Panc1 (cell line): ENCODE measurements around the gene DCAF4L1. TPM values are rescaled to one million over a fixed set of nuclear protein-coding genes. Genes with fewer than 3 reads are reported as not detected.

Experiments
- ATAC-seq: fragments of 200-7000 bp; cut with Tn5 transposase; 2 replicates; pipeline ENCODE4 v1.9.1; 2020; ENCODE audit warnings: mild to moderate bottlenecking, moderate library complexity
- BruUV-seq: library from RNA; stranded (reverse); fragments of 400-500 nt; replicated peaks from 2 replicates; lab custom pipeline; 2021; lab: Mats Ljungman, UMichigan
- CTCF ChIA-PET: fragments of 300-600 bp; sonication (Branson Sonifier 250); formaldehyde crosslinking; loops from one replicate; lab custom pipeline; 2022; ENCODE audit warnings: antibody characterized with exemption; lab: Charles Lee
- POLR2A ChIA-PET: fragments of 300-600 bp; sonication (Branson Sonifier 250); formaldehyde crosslinking; loops from one replicate; lab custom pipeline; 2022; ENCODE audit warnings: antibody characterized with exemption; lab: Charles Lee
- DNase-seq: peaks from one replicate; pipeline ENCODE4 v3.0.0-alpha.2; 2010; ENCODE audit warnings: low read depth, low spot score
- H3K27ac ChIP-seq: 2 replicates; pipeline ENCODE4 v1.5.1; 2011; ENCODE audit warnings: mild to moderate bottlenecking, low read length, inconsistent platforms
- H3K27me3 ChIP-seq: fragments of 200-500 bp; sonication (Bioruptor generic); 2 replicates; pipeline ENCODE4 v1.6.0; 2014; ENCODE audit warnings: low read length, inconsistent platforms; ENCODE audit not compliant: control insufficient read depth, insufficient read depth
- H3K36me3 ChIP-seq: fragments of 200-500 bp; sonication (Bioruptor generic); 2 replicates; pipeline ENCODE4 v1.5.1; 2014; ENCODE audit warnings: inconsistent platforms, mild to moderate bottlenecking, low read length, moderate library complexity; ENCODE audit not compliant: control insufficient read depth, insufficient read depth
- H3K4me1 ChIP-seq: 2 replicates; pipeline ENCODE4 v1.5.1; 2011; ENCODE audit warnings: inconsistent platforms, mild to moderate bottlenecking, low read length, moderate library complexity; ENCODE audit not compliant: control insufficient read depth, insufficient read depth
- H3K4me3 ChIP-seq, 2 experiments: 2 replicates each; pipeline ENCODE4 v1.5.1; 2011 to 2012; ENCODE audit warnings: low read depth in 2 of 2, low read length in 2 of 2, mild to moderate bottlenecking in 2 of 2, inconsistent platforms in 1 of 2, moderate library complexity in 1 of 2
- H3K9me3 ChIP-seq: fragments of 200-500 bp; sonication (Bioruptor generic); 2 replicates; pipeline ENCODE4 v1.5.1; 2014; ENCODE audit warnings: low read depth, mild to moderate bottlenecking, inconsistent platforms, low read length, moderate library complexity; ENCODE audit not compliant: control insufficient read depth, insufficient read depth
- CTCF ChIP-seq: fragments of 450-650 bp; IDR thresholded peaks from 2 replicates; pipeline ENCODE4 v1.5.1; 2017; ENCODE audit warnings: mild to moderate bottlenecking
- POLR2AphosphoS5 ChIP-seq: IDR thresholded peaks from 2 replicates; pipeline ENCODE4 v1.6.1; 2012; ENCODE audit warnings: mild to moderate bottlenecking, low read depth, low read length, moderate library complexity
- REST ChIP-seq, 2 experiments: IDR thresholded peaks; 2 replicates each; pipeline ENCODE4 v1.6.1; 2011 to 2012; ENCODE audit warnings: low read depth in 2 of 2, control low read depth in 1 of 2, low read length in 1 of 2, mild to moderate bottlenecking in 1 of 2, moderate library complexity in 1 of 2; ENCODE audit not compliant: insufficient read depth in 1 of 2
- SIN3A ChIP-seq: IDR thresholded peaks from 2 replicates; pipeline ENCODE4 v1.6.1; 2012; ENCODE audit warnings: low read depth, mild to moderate bottlenecking, low read length, moderate library complexity, borderline replicate concordance; ENCODE audit not compliant: insufficient read depth
- TCF7L2 ChIP-seq: IDR thresholded peaks from 2 replicates; pipeline ENCODE4 v1.6.1; 2011; ENCODE audit warnings: mild to moderate bottlenecking, low read depth, low read length, inconsistent platforms
- in situ Hi-C: cut with HindIII; loops from 2 replicates; pipeline ENCODE4 v1.10.0; 2016; ENCODE audit warnings: low sequenced_read_pairs, low pct_unique_long_range_greater_than_20kb
- intact Hi-C: fragments of 100-400 bp; cut with micrococcal nuclease; formaldehyde crosslinking; loops from one replicate; pipeline ENCODE4 v1.10.0; 2022; ENCODE audit not compliant: unreplicated experiment
- total RNA-seq: library from RNA; stranded (reverse); gene quantifications from one replicate; pipeline ENCODE4 v1.2.1, GENCODE V29; 2021; ENCODE audit not compliant: unreplicated experiment

Gene DCAF4L1
- total RNA-seq, 1 experiment from 2014 or later: 0.13 TPM

GRCh38 chr4:41964401-41964800 lies 17.2 kb upstream of the DCAF4L1 start:
- H3K4me1 ChIP-seq: no peaks in the 10 kb centered on the region
- TF ChIP-seq SIN3A (no peak), POLR2AphosphoS5 (no peak), REST (IDR thresholded peaks at IDR 0.05; ENCODE audit: insufficient read depth in 1 of 2, low read depth in 2 of 2, low read length in 1 of 2) (no peak), CTCF (no peak), TCF7L2 (no peak)
- DNase-seq: no peak
- no peak overlapping the region for H3K27ac ChIP-seq
- intact Hi-C loops: no loop called here
- no peak overlapping the region for H3K4me3 ChIP-seq
- ChIA-PET CTCF (no interaction called here), POLR2A (no interaction called here)
- no peak for ATAC-seq
- in situ Hi-C loops: no loop called here
- H3K27me3 ChIP-seq: no peaks in the 10 kb centered on the region
- no peaks in the 10 kb centered on the region for H3K9me3 ChIP-seq
- H3K36me3 ChIP-seq: no peaks in the 10 kb centered on the region
- BruUV-seq: no TSS peak

GRCh38 chr4:41967392-41967791 lies 14.2 kb upstream of the DCAF4L1 start:
- Histone ChIP-seq H3K4me3 (no peak overlapping the region), H3K27me3 (no peaks in the 10 kb centered on the region), H3K36me3 (no peaks in the 10 kb centered on the region), H3K27ac (no peak overlapping the region), H3K9me3 (no peaks in the 10 kb centered on the region), H3K4me1 (no peaks in the 10 kb centered on the region)
- TF ChIP-seq POLR2AphosphoS5 (no peak), TCF7L2 (no peak), SIN3A (no peak)
- BruUV-seq: no TSS peak
- peak; percentile 78 for ATAC-seq
- peak; percentile 45 for DNase-seq
- intact Hi-C loops: no loop called here
- in situ Hi-C loops: no loop called here
- ChIA-PET CTCF (no interaction called here), POLR2A (no interaction called here)

- ChIA-PET POLR2A (no interaction called here), CTCF (no interaction called here)
- no TSS peak for BruUV-seq
- H3K27me3 ChIP-seq: no peaks in the 10 kb centered on the region
- no peaks in the 10 kb centered on the region for H3K9me3 ChIP-seq
- TF ChIP-seq POLR2AphosphoS5: no peak
- TF ChIP-seq SIN3A: no peak
- no peak for TF ChIP-seq CTCF
- TF ChIP-seq REST (IDR thresholded peaks at IDR 0.05; ENCODE audit: insufficient read depth in 1 of 2, low read depth in 2 of 2, low read length in 1 of 2): no peak
- TF ChIP-seq TCF7L2: no peak
- in situ Hi-C loops: no loop called here
- no peak overlapping the region for H3K4me3 ChIP-seq
- H3K36me3 ChIP-seq: no peaks in the 10 kb centered on the region
- H3K4me1 ChIP-seq: no peaks in the 10 kb centered on the region
- DNase-seq (no peak), ATAC-seq (no peak)
- H3K27ac ChIP-seq: no peak overlapping the region
- intact Hi-C loops: no loop called here
Measured at GRCh38 chr4:41969671-41970070, 11.9 kb upstream of the DCAF4L1 start.
